Thyroid gland (tissue), 4 donors: ENCODE measurements around the gene ADAP1.

Experiments
- CTCF ChIP-seq, 6 experiments: fragments of 200-600 bp in 3 of 6; fragments of 450-650 bp in 3 of 6; sonication (generic) in 3 of 6; IDR thresholded peaks; one replicate each; pipeline ENCODE4 v1.5.1; 2016 to 2019; ENCODE audit warnings: antibody characterized with exemption in 6 of 6, mild to moderate bottlenecking in 2 of 6, inconsistent platforms in 1 of 6, moderate library complexity in 1 of 6
- POLR2A ChIP-seq, 2 donors: fragments of 450-650 bp; IDR thresholded peaks; one replicate each; pipeline ENCODE4 v1.6.1; 2017; ENCODE audit warnings: antibody characterized with exemption in 2 of 2, mild to moderate bottlenecking in 2 of 2, moderate library complexity in 1 of 2

GRCh38 chr7:861222-861621, 93.3 kb downstream of the ADAP1 start:
- TF ChIP-seq CTCF (IDR thresholded peaks at IDR 0.05) (no peak), POLR2A (IDR thresholded peaks at IDR 0.05) (no peak)
